Measurements from ENCODE around the gene CCDC7. TPM values are rescaled to one million over a fixed set of nuclear protein-coding genes. Genes with fewer than 3 reads are reported as not detected.

CCDC7 gene
- polyA plus RNA-seq, 1 of the 3 experiments (the other 2 are of a cell fraction): 0.44 TPM

GRCh38 chr10:32530231-32530630, 84.3 kb downstream of the CCDC7 start:
- ChIA-PET CTCF (no interaction called here), POLR2A (no interaction called here)
- no peaks in the 10 kb centered on the region for H3K4me1 ChIP-seq (ENCODE audit: control insufficient read depth in 1 of 2, insufficient read depth in 2 of 2, low read depth in 1 of 2, low read length in 1 of 2)
- H3K79me2 ChIP-seq (ENCODE audit: insufficient read depth): no peaks in the 10 kb centered on the region
- no peaks in the 10 kb centered on the region for H3K9me2 ChIP-seq
- H3F3A ChIP-seq (replicated peaks; ENCODE audit: insufficient read depth): no peaks in the 10 kb centered on the region
- no peak overlapping the region for H3K4me3 ChIP-seq (ENCODE audit: low read depth in 2 of 2, low read length in 1 of 2)
- H3K4me2 ChIP-seq: no peak overlapping the region
- no peak for DNase-seq
- H3K27ac ChIP-seq (ENCODE audit: low read depth in 2 of 2, low read length in 1 of 2): no peak overlapping the region
- no peaks in the 10 kb centered on the region for H4K20me1 ChIP-seq (ENCODE audit: insufficient read depth)
- no peak overlapping the region for H2AFZ ChIP-seq (ENCODE audit: low read depth)
- TF ChIP-seq ZBTB33 (IDR thresholded peaks at IDR 0.05; ENCODE audit: borderline replicate concordance, low read depth) (no peak), REST (IDR thresholded peaks at IDR 0.05; ENCODE audit: low read depth, low read length) (no peak), GABPA (IDR thresholded peaks at IDR 0.05; ENCODE audit: low read depth) (no peak), MAX (IDR thresholded peaks at IDR 0.05; ENCODE audit: low read depth) (no peak)
- no peaks in the 10 kb centered on the region for H3K36me3 ChIP-seq (replicated peaks in 1 of 2; ENCODE audit: control insufficient read depth in 1 of 2, insufficient read depth in 2 of 2, low read length in 1 of 2)
- no peaks in the 10 kb centered on the region for H3K27me3 ChIP-seq (ENCODE audit: insufficient read depth)
- no peaks in the 10 kb centered on the region for H3K9me3 ChIP-seq
- no peak overlapping the region for H3K9ac ChIP-seq

- no peak overlapping the region for H3K4me2 ChIP-seq
- 67% methylated on average over 3 of the region's 3 CpGs for WGBS (ENCODE audit: low lambda C conversion rate)
- H3K9ac ChIP-seq: no peak overlapping the region
- no peaks in the 10 kb centered on the region for H3K4me1 ChIP-seq (ENCODE audit: control insufficient read depth in 1 of 2, insufficient read depth in 2 of 2, low read depth in 1 of 2, low read length in 1 of 2)
- no peaks in the 10 kb centered on the region for H3F3A ChIP-seq (replicated peaks; ENCODE audit: insufficient read depth)
- DNase-seq: no peak
- no peaks in the 10 kb centered on the region for H4K20me1 ChIP-seq (ENCODE audit: insufficient read depth)
- H3K36me3 ChIP-seq (replicated peaks in 1 of 2; ENCODE audit: control insufficient read depth in 1 of 2, insufficient read depth in 2 of 2, low read length in 1 of 2): no peaks in the 10 kb centered on the region
- H3K79me2 ChIP-seq (ENCODE audit: insufficient read depth): no peaks in the 10 kb centered on the region
- no peaks in the 10 kb centered on the region for H3K9me3 ChIP-seq
- H3K4me3 ChIP-seq (ENCODE audit: low read depth in 2 of 2, low read length in 1 of 2): no peak overlapping the region
- POLR2A ChIA-PET: no interaction called here
- no peak overlapping the region for H3K27ac ChIP-seq (ENCODE audit: low read depth in 2 of 2, low read length in 1 of 2)
- no peak overlapping the region for H2AFZ ChIP-seq (ENCODE audit: low read depth)
- CTCF ChIA-PET: no interaction called here
- H3K9me2 ChIP-seq: no peaks in the 10 kb centered on the region
- no peaks in the 10 kb centered on the region for H3K27me3 ChIP-seq (ENCODE audit: insufficient read depth)
- TF ChIP-seq FOSL2 (IDR thresholded peaks at IDR 0.05; ENCODE audit: borderline replicate concordance, low read depth) (no peak), POLR2AphosphoS5 (IDR thresholded peaks at IDR 0.05; ENCODE audit: low read depth, low read length) (no peak), MXI1 (IDR thresholded peaks at IDR 0.05; ENCODE audit: low read depth, low read length) (no peak), NFIC (IDR thresholded peaks at IDR 0.05; ENCODE audit: borderline replicate concordance) (no peak), USF2 (IDR thresholded peaks at IDR 0.05; ENCODE audit: borderline replicate concordance, low read depth, low read length) (no peak), TAF1 (IDR thresholded peaks at IDR 0.05; ENCODE audit: borderline replicate concordance, low read depth, low read length) (no peak), RXRA (IDR thresholded peaks at IDR 0.05; ENCODE audit: borderline replicate concordance, low read depth) (no peak), MAX (IDR thresholded peaks at IDR 0.05; ENCODE audit: low read depth) (no peak), RCOR1 (IDR thresholded peaks at IDR 0.05; ENCODE audit: low read length) (no peak), FOXJ3 (CRISPR knock-in tag; IDR thresholded peaks at IDR 0.05) (no peak), CHD2 (IDR thresholded peaks at IDR 0.05; ENCODE audit: low read length, partially characterized antibody) (no peak), IRF3 (IDR thresholded peaks at IDR 0.05; ENCODE audit: low read depth, low read length) (no peak), SIN3A (IDR thresholded peaks at IDR 0.05; ENCODE audit: borderline replicate concordance, low read depth, low read length) (no peak), CTCF (IDR thresholded peaks at IDR 0.05) (no peak)
Observed at GRCh38 chr10:32538256-32538655, 92.3 kb downstream of the CCDC7 start.

Measured in SK-N-SH (cell line).